Measurements from ENCODE around the gene SEBOX.
A peak's percentile ranks its signal among the peaks of the same experiment; 100 is the strongest.

The SEBOX gene

DNA sequence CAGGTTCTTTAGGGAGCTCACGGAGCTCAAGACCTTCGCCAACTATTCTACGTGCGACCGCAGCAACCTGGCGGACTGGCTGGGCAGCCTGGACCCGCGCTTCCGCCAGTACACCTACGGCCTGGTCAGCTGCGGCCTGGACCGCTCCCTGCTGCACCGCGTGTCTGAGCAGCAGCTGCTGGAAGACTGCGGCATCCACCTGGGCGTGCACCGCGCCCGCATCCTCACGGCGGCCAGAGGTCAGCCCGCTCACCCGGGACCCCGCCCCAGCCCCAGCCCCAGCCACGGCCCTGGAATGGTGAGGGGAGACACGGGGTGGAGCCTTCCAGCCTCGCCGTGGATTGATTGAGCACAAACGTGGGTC lies 20.0 kb upstream of the SEBOX start:
- TF ChIP-seq EP300 (IDR thresholded peaks at IDR 0.05; ENCODE audit: borderline replicate concordance) (no peak), CREB1 (IDR thresholded peaks at IDR 0.05; ENCODE audit: low read depth) (no peak), NFIC (IDR thresholded peaks at IDR 0.05) (peak; percentile 19; the same call in 1 of the 2 replicates), FOXM1 (IDR thresholded peaks at IDR 0.05; ENCODE audit: borderline replicate concordance, low read depth) (no peak), EGR1 (IDR thresholded peaks at IDR 0.05) (no peak), CEBPB (IDR thresholded peaks at IDR 0.05) (no peak), YY1 (IDR thresholded peaks at IDR 0.05; ENCODE audit: low read depth) (no peak), ZBTB7A (IDR thresholded peaks at IDR 0.05; ENCODE audit: low read depth) (no peak), TCF12 (IDR thresholded peaks at IDR 0.05; ENCODE audit: low read depth) (no peak), TAF1 (IDR thresholded peaks at IDR 0.05; ENCODE audit: low read depth) (no peak; the same call in 1 of the 2 replicates), TEAD4 (IDR thresholded peaks at IDR 0.05) (0 out of 2 replicates have a peak, but pooled peaks have one; percentile 12), RAD21 (IDR thresholded peaks at IDR 0.05; ENCODE audit: low read depth) (no peak)
- TF ChIP-seq, protein P1, sequence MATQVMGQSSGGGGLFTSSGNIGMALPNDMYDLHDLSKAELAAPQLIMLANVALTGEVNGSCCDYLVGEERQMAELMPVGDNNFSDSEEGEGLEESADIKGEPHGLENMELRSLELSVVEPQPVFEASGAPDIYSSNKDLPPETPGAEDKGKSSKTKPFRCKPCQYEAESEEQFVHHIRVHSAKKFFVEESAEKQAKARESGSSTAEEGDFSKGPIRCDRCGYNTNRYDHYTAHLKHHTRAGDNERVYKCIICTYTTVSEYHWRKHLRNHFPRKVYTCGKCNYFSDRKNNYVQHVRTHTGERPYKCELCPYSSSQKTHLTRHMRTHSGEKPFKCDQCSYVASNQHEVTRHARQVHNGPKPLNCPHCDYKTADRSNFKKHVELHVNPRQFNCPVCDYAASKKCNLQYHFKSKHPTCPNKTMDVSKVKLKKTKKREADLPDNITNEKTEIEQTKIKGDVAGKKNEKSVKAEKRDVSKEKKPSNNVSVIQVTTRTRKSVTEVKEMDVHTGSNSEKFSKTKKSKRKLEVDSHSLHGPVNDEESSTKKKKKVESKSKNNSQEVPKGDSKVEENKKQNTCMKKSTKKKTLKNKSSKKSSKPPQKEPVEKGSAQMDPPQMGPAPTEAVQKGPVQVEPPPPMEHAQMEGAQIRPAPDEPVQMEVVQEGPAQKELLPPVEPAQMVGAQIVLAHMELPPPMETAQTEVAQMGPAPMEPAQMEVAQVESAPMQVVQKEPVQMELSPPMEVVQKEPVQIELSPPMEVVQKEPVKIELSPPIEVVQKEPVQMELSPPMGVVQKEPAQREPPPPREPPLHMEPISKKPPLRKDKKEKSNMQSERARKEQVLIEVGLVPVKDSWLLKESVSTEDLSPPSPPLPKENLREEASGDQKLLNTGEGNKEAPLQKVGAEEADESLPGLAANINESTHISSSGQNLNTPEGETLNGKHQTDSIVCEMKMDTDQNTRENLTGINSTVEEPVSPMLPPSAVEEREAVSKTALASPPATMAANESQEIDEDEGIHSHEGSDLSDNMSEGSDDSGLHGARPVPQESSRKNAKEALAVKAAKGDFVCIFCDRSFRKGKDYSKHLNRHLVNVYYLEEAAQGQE (IDR thresholded peaks at IDR 0.05; ENCODE audit: low read depth), result no peak
- TF ChIP-seq, protein P2, sequence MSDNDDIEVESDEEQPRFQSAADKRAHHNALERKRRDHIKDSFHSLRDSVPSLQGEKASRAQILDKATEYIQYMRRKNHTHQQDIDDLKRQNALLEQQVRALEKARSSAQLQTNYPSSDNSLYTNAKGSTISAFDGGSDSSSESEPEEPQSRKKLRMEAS (IDR thresholded peaks at IDR 0.05), result peak; percentile 74
- TF ChIP-seq, protein P3, sequence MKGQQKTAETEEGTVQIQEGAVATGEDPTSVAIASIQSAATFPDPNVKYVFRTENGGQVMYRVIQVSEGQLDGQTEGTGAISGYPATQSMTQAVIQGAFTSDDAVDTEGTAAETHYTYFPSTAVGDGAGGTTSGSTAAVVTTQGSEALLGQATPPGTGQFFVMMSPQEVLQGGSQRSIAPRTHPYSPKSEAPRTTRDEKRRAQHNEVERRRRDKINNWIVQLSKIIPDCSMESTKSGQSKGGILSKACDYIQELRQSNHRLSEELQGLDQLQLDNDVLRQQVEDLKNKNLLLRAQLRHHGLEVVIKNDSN (IDR thresholded peaks at IDR 0.05), result no peak; the same call in 1 of the 2 replicates

DNA sequence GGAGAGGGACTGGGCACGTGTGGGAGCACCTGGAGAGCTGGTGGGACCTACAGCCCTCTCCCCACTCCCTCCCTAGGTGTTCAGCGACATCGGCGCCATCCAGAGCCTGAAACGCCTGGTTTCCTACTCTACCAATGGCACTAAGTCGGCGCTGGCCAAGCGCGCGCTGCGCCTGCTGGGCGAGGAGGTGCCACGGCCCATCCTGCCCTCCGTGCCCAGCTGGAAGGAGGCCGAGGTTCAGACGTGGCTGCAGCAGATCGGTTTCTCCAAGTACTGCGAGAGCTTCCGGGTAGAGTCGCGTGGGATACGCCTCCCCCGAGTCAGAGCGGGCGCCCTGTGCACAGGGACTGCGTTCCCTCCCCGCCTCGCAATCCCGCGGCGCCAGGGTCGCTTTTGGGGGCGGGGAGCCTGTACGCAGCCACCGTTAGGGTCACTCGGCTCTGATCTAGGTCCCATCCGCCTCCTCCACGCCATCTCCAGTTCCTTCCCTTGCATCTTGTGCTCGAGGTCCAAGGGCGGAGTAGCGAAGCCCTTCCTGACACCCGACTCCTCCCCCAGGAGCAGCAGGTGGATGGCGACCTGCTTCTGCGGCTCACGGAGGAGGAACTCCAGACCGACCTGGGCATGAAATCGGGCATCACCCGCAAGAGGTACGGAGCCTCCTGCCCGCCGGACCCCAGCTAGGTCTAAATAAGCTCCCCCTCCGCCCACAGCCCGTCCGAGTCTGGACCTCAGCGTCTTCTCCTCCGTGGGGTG lies 19.5 kb upstream of the SEBOX start:
- no peak for TF ChIP-seq EGR1 (IDR thresholded peaks at IDR 0.05)
- no peak for TF ChIP-seq CEBPB (IDR thresholded peaks at IDR 0.05)
- no peak for TF ChIP-seq NFIC (IDR thresholded peaks at IDR 0.05)
- TF ChIP-seq, protein P3 (IDR thresholded peaks at IDR 0.05), result no peak; the same call in 1 of the 2 replicates
- TF ChIP-seq, protein P2 (IDR thresholded peaks at IDR 0.05), result peak; percentile 83; the same call in 1 of the 2 replicates
- TF ChIP-seq ZBTB7A (IDR thresholded peaks at IDR 0.05; ENCODE audit: low read depth), result no peak; the same call in 1 of the 2 replicates
- TF ChIP-seq CREB1 (IDR thresholded peaks at IDR 0.05; ENCODE audit: low read depth), result no peak
- 0 out of 2 replicates have a peak, but pooled peaks have one; percentile 9 for TF ChIP-seq YY1 (IDR thresholded peaks at IDR 0.05; ENCODE audit: low read depth)
- no peak; the same call in 1 of the 2 replicates for TF ChIP-seq RAD21 (IDR thresholded peaks at IDR 0.05; ENCODE audit: low read depth)
- TF ChIP-seq TAF1 (IDR thresholded peaks at IDR 0.05; ENCODE audit: low read depth), result peak; percentile 52
- peak; percentile 28; the same call in 1 of the 2 replicates for TF ChIP-seq TCF12 (IDR thresholded peaks at IDR 0.05; ENCODE audit: low read depth)
- no peak for TF ChIP-seq FOXM1 (IDR thresholded peaks at IDR 0.05; ENCODE audit: borderline replicate concordance, low read depth)
- TF ChIP-seq TEAD4 (IDR thresholded peaks at IDR 0.05), result no peak
- TF ChIP-seq, protein P1 (IDR thresholded peaks at IDR 0.05; ENCODE audit: low read depth), result no peak
- peak; percentile 26; the same call in 1 of the 2 replicates for TF ChIP-seq EP300 (IDR thresholded peaks at IDR 0.05; ENCODE audit: borderline replicate concordance)

DNA sequence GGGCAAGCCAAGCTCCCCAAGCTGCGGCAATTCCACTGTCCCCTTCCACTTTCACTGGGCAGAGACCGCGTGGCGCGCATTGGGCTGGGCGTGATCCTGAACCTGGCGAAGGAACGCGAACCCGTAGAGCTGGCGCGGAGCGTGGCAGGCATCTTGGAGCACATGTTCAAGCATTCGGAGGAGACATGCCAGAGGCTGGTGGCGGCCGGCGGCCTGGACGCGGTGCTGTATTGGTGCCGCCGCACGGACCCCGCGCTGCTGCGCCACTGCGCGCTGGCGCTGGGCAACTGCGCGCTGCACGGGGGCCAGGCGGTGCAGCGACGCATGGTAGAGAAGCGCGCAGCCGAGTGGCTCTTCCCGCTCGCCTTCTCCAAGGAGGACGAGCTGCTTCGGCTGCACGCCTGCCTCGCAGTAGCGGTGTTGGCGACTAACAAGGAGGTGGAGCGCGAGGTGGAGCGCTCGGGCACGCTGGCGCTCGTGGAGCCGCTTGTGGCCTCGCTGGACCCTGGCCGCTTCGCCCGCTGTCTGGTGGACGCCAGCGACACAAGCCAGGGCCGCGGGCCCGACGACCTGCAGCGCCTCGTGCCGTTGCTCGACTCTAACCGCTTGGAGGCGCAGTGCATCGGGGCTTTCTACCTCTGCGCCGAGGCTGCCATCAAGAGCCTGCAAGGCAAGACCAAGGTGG lies 16.3 kb upstream of the SEBOX start:
- TF ChIP-seq NFIC (IDR thresholded peaks at IDR 0.05), result no peak
- TF ChIP-seq, protein P1 (IDR thresholded peaks at IDR 0.05; ENCODE audit: low read depth), result no peak
- TF ChIP-seq ZBTB7A (IDR thresholded peaks at IDR 0.05; ENCODE audit: low read depth), result no peak
